CD4-positive, alpha-beta T cell treated with Interleukin-21 for 1 hour (primary cell): Measurements from ENCODE around the gene LAMB4.

ENCODE experiments used
- DNase-seq: peaks from one replicate; pipeline ENCODE4 v3.0.0-alpha.2; 2020

The LAMB4 gene

GRCh38 chr7:107989618-107990373 is 140.4 kb downstream of the LAMB4 start:
- DNase-seq, result no peak

GRCh38 chr7:107982918-107983389 is 147.2 kb downstream of the LAMB4 start:
- no peak for DNase-seq

GRCh38 chr7:107982042-107982840 is 147.9 kb downstream of the LAMB4 start:
- no peak for DNase-seq

GRCh38 chr7:107981466-107981865 is 148.7 kb downstream of the LAMB4 start:
- DNase-seq, result no peak

GRCh38 chr7:107980671-107981190 is 149.4 kb downstream of the LAMB4 start:
- DNase-seq, result no peak

- DNase-seq, result no peak
Measured at GRCh38 chr7:107980171-107980570, 150.0 kb downstream of the LAMB4 start.

GRCh38 chr7:107978815-107979408 is 151.2 kb downstream of the LAMB4 start:
- DNase-seq, result no peak

GRCh38 chr7:107977048-107977447 is 153.1 kb downstream of the LAMB4 start:
- DNase-seq, result no peak

GRCh38 chr7:107976620-107977019 is 153.5 kb downstream of the LAMB4 start:
- DNase-seq, result no peak

GRCh38 chr7:107975394-107976013 is 154.7 kb downstream of the LAMB4 start:
- DNase-seq, result no peak

GRCh38 chr7:107973861-107974260 is 156.3 kb downstream of the LAMB4 start:
- no peak for DNase-seq
